Embryonic facial prominence (tissue), 1 donor: Measurements from ENCODE around the gene EDARADD.
"Not testable (repeated sequence)": the region's sequence is repeated elsewhere in the genome, so short reads cannot be mapped to it uniquely, and the experiment has no call there.

Experiments used
- DNase-seq: peaks from one replicate; pipeline ENCODE4 v3.0.0-alpha.2; 2016; ENCODE audit errors: extremely low spot score

The EDARADD gene

DNA sequence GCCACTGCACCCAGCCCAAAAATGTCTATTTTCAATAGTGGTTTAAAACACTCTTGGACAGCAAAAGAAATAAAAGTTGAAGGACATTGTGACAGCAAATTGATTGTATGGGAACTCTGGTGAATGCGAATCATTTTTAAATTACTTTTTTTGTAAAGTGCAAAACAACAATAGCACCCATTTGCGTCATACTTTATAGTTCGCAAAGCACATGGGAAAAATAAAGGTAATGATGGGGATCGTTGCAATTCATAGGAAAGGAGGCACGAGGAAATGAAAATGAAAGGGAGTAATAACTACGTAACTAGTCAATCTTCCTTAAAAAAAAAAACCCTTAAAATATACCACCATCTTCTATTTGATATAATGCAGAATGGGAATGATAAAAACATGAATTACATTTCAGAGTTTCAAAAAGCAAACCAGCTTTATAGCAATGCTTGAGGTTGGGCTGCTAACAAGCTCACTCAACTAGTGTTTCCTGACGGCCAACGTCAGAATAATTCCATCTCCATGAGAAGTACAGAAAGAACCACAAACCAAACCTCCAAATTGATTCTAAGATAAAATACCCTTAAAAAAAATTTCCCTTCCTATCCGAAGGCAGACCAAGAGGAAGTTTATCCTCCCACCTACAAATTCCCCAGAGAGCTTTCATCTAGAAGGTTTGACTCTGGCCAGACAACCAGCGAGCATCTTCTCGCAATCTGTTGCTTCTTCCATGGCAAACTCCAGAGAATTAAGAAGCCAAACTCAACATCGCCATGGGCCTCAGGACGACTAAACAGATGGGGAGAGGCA is at the start of gene EDARADD:
Gene EDARADD, plus strand, starts transcription at position 606 of the 801 bp plus-strand sequence. Its CDS starts 159 bp downstream, at position 765.
- DNase-seq: no peak

DNA sequence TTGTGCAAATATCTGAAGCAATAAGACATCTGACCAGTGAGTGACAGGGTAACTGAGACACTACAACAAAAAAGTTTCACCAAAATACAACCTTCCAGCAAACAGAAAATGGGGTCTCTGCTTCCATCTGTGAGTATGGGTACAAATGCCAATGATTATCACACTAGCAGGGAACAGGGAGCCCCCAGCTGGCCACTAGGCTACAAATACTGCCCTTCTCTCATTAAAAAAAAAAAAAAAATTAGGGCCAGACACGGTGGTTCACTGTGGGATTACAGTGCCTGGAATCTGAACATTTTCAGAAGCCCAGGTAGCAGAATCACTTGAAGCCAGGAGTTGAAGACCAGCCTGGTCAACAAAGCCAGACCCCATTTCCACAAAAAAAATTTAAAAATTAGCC is 48.4 kb upstream of the EDARADD start:
- DNase-seq: no peak

DNA sequence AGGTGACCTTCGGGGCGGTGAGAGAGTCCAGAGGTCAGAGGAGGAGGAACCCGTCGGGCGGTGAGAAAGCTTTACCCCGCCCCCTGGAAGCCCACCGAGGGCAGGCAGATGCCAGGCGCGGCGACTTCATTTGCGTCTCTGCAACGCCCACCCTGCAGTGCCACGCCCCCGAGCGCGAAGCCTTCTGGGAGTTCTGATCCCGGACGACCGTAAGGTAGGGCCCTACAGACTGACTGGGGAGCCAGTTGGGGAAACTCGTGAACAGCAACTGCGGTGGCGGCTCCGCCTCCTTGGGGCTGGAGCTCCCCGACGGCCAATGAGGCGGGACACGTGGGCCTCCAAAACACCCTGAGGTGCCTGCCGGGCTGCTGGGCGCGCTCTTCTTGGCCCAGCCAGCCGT is 46.0 kb upstream of the EDARADD start:
- DNase-seq: no peak

DNA sequence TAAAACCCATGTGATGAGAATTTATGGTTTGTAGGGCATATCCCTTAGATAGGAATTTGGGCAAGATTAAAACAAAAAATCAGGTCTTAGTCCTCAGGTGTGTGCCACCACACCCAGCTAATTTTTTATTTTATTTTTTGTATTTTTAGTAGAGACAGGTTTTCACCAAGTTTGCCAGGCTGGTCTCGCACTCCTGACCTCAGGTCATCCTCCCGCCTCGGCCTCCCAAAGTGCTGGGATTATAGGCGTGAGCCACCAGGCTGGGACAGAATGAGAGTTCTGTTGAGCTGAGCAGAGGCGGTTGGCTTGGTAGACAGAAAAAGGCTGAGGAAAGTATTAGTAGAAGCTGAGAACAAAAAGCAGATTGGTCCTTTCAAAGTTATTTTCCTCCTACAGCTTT is 43.8 kb upstream of the EDARADD start:
- DNase-seq: no peak

DNA sequence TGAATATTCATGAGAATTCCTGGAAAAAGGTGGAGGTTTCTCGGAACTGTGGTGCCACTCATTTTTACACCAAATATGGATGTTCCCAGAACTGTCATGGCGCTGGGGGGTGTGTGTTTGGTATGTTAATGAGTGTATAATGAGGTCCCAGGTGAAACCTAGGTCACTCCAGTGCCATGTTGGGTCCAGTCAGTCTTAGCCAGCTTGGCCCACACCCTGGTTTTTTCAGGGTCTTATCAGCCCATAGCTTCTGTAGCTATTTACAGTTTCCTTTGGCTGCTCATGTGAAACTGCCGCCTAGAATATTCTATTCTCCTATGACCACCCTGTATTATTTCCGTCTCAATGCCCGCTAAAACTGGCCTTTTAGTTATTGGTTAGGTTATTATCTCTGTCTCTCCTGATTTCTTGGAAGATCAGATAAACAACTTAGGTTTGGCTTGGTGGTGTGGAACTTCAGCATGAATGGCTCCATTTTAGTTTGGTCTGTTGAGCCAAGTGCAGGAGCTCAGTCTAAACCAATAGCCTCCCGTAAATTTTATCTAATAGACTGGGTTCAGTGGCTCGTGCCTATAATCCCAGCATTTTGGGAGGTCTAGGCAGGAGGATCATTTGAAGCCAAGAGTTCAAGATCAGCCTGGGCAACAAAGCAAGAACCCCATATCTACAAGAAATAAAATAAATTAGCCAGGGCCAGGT is 42.1 kb upstream of the EDARADD start:
- no peak for DNase-seq

DNA sequence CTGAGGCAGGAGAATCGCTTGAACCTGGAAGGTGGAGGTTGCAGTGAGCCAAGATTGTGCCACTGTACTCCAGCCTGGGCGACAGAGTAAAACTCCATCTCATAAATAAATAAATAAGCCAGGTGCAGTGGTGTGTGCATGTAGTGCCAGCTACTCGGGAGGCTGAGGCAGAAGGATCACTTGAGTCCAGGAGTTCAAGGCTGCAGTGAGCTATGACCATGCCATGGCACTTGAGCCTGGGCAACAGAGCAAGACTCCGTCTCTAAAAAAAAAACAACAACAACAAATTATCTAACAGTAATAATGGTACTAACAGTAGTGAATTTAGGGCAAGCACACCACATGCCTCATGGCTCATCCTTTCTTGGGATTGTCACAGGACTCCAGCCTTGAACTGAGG is 41.3 kb upstream of the EDARADD start:
- not testable (repeated sequence) for DNase-seq

DNA sequence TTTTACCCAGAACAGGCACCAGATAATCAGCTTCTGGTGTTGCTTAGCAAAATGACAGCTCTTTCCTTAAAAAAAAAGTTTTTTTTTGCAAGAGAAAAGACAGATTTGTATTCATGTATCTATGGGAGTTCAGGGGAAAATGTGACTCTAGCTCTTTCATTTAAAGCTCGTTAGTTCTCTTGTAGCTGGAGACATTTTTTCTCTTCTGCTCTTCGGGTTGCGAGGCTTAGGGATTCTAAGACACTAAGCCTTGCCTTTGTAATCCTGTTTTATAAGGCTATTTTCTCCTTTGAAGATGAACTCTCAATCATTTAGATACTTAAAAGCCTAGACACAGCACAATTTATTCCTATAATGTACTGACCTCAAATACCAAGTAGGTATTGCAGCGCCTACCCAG is 40.3 kb upstream of the EDARADD start:
- no peak for DNase-seq

DNA sequence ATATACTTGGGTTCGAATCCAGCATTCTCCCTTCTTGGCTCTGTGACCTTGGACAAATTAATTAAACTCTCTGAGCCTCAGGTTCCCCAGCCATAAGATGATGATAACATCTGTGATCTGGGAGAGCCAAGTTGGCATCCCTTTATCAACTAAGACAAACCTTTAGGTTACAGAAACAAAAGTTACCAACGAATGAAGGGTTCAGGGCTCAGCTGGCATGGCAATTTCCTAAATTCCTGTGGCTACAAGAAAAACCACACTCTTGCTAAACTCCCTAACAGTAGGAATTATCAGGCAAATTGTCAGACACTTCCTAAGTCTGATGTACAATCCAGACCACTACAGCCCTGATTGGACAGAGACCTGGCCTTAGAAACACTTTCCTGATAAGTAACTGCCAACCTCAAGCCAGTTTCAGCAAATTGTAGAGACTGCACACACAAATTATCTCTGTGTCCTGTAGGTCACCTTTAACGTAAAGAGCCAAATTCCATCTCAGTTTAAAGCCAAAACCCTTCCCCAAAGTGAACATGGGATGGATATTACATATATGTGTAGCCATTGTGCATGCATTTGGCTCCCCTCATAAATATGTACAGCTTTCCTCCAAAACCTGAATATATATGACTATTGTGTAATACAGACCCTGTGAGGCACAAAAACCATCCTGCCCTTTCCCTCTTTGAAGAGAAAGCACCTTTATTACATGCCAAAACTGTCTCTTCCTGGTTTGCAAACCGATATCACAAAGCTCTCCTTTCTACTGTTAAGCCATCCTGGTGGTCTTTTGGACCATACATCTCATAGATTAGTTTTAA is 39.5 kb upstream of the EDARADD start:
- DNase-seq: no peak

DNA sequence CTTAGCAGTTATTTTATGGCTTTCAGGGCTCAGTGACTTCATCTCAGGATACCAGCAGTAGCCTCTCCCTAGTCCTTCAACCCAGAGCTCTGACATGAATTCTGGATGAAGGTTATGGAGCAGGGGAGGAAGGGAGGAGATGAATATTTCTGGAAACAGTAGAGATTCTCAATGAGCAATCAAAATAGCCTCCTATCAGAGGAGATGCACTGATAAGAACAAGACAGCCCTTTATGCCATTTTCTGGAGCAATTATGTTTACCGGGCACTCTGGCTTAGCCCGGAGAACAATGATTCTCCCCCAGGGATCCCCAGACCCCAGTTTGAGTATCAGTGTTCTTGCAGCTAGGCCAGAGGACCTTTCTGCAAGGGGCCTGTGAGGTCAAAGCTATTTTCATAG is 37.9 kb upstream of the EDARADD start:
- no peak for DNase-seq

DNA sequence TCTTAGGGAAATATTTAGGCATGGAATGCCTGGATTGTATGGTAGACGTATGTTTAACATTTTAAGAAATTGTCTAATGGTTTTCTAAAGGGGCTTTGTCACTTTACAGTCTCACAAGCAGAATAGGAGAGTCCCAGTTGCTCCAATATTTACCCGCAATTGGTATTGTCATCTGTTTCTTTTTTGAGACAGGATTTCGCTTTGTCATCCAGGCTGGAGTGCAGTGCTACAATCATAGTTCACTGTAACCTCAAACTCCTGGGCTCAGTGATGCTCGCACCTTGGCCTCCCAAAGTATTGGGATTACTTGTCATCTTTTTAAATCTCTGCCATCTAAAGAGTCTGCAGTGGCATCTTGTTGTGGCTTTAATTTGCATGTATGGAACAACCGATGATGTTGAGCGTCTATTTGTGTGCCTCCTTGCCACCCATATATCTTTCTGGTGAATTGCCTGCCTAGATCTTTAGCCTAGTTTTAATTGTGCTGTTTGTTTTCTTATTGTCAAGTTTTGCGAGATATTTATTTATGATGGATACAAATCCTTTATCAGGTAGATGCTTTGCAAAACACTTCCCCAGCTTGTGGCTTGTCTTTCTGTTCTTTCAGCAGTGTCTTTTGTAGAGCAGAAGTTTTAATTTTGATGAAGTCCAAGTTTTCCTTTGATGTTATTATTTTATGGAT is 32.0 kb upstream of the EDARADD start:
- no peak for DNase-seq

DNA sequence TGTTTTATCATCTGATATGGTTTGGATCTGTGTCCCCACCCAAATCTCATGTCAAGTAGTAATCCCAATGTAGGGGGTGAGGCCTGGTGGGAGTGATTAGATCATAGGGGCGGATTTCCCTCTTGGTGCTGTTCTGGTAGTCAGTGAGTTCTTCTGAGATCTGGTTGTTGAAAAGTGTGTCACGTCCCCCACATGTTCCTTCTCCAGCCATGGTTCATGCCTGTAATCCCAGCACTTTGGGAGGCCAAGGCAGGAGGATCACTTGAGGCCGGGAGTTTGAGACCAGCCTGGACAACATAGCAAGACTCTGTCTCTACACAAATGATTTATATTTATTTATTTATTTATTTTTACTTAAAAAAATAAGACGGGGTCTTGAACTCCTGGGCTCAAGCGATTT is 30.8 kb upstream of the EDARADD start:
- no peak for DNase-seq

DNA sequence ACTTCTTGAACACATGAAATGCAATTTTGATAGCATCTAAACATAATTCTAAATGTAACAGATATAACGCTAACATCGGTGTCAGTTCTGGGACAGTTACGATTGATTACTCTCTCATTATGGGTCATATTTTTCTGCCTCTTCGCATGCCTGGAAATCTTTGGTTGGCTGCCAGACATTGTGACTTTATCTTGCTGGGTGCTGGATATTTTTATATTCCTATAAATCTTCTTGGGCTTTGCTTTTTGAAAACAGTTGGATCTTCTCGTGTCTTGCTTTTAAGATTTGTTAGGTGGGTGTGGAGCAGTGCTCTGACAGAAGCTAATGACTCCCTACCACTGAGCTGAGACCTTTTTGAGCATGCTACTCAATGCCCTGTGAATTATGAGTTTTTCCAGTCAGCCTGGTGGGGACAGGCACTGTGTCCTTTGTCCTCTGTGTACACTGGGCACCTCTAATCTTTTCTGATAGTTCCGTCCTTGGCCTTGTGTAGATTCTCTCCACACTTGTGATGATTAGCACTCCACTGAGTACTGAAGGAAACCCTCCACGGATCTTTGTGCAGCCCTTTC is 28.0 kb upstream of the EDARADD start:
- DNase-seq: no peak

DNA sequence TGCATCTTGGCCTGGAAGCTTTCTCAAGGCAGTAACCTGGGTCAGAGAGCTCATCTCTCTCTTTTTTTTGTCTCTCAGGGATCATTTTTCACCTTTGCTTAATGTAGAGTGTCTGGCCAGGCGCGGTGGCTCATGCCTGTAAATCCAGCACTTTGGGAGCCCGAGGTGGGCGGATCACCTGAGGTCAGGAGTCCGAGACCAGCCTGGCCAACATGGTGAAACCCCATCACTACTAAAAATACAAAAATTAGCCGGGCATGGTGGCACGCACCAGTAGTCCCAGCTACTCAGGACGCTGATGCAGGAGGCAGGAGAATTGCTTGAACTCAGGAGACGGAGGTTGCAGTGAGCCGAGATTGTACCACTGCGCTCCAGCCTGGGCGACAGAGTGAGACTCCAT is 27.4 kb upstream of the EDARADD start:
- not testable (repeated sequence) for DNase-seq

DNA sequence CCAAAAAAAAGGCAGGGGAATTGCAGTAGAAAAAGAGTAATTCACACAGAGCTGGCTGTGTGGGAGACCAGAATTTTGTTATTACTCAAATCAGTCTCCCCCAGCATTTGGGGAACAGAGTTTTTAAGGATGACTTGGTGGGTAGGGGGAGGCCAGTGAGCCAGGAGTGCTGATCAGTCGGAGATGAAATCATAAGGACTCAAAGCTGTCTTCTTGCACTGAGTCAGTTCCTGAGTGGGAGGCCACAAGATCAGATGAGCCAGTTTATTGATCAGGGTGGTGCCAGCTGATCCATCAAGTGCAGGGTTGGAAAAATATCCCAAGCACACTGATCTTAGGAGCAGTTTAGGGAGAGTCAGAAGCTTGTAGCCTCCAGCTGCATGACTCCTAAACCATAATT is 23.7 kb upstream of the EDARADD start:
- no peak for DNase-seq

DNA sequence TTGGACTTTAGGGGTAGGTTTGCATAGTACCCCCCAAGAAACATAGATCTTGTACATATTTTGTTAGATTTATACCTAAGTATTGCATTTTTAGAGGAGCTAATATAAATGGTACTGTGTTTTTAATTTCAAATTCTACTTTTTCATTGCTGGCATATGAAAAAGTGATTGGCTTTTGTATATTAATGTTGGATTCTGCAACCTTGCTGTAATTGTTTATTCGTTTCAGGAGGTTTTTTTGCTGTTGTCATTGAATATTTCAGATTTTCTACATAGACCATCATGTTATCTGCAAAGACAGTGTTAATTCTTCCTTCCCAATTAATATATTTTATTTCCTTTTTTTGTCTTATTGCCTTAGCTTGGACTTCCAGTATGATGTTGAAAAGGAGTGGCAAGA is 23.0 kb upstream of the EDARADD start:
- no peak for DNase-seq

DNA sequence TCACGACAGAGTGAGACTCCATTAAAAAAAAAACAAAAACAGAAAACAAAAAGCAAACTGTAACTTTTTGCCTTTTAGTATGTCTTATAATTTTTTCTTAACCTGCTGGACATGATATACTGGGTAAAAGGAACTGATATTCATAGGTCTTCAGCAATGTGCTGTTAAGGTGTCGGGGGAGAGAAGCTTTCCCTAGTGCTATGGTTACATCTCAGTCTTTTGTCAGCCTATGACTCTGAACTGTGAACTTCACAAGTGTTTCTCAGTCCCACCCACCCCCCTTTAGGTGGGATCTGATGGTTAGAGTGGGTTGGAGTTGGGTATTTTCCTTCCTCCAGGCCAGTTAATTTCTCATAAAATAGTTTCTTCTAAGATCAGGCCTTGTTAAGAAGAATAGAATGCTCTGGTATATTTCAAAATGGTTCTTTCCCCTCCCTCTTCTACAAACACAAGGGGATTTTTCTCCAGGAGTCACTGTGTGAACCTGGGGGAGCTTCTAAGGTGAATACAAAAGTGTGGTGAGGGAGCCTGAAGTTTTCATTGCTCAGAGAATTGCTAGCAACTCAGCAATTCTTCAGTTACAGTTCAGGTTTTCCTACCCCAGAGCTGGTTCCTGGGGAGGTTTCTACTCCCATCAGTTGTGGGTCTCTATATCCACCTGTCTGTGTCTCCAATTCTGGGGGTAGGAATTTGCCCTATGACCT is 16.1 kb upstream of the EDARADD start:
- no peak for DNase-seq

DNA sequence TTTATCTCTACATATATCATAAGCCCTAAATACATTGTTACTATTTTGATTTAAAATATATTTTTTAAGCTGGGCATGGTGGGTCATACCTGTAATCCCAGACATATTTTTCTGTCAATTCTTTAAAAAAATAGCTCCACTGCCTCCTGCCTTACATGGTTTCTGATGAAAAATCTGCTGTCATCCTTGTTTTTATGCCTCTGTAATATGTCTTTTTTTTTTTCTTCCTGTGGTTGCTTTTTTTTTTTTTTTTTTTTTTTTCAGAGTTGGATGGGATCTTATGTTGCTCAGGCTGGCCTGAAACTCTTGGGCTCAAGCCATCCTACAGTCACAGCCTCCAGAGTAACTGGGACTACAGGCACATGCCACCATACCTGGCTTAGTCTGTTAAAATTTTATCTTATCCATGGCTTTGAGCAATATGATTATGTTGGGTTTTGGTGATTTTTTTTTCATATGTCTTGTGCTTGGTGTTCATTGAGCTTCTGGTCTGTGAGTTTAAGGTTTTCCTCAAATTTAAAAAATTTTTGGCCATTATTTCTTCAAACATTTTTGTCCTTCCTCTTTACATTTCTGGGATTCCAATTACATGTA is 12.4 kb upstream of the EDARADD start:
- no peak for DNase-seq

DNA sequence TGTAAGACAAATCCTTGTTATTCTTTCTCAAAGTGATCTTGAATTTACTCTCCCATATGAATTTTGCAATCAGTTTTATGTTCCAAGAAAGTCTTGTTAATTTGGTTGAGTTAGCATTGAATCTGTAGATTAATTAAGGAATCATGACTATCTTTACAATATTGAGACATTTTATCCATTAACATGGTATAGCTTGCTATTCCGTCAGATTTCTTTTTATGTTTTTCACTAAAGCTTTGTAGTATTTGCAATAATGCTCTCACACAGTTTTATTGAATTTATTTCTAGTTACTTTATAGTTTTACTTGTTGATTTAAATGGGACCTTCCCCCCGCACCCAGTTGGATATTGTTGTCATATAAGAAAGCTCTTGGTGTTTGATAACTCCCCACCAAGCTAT is 5.8 kb upstream of the EDARADD start:
- no peak for DNase-seq

DNA sequence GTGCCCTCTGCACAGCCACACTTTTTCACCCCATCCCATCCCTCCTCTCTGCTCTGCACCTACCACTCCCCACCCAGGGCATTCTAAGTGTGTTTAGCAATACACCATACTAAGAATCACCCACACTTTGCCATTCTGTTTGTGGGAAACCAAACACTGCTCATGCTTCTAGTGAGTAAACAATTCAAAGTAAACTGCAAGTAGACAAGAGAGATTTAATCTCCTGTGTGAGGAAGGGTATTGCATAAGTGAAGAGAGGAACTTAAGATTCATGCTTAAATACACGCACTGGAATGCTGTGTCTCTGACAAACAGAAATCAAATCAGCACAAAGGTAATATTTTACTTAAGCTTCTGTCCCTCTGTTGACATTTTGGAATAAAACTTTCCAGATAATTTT is 4.8 kb upstream of the EDARADD start:
- no peak for DNase-seq

DNA sequence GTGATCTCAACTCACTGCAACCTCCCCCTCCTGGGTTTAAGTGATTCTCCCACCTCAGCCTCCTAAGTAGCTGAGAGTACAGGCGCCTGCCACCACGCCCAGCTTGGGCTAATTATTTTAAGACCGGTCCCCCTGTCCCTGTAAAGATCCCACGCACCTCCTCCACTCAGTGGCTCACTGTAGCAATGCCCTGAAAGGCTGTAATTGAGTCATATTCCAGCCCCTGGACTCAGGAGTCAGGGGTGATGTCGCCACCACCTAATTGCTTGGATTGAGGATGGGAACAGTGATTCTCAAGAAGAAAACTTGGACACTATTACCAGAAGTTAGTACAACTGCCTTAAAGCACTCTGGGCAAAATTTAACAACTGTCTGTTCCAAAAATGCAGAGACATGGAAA is 3.1 kb upstream of the EDARADD start:
- no peak for DNase-seq

DNA sequence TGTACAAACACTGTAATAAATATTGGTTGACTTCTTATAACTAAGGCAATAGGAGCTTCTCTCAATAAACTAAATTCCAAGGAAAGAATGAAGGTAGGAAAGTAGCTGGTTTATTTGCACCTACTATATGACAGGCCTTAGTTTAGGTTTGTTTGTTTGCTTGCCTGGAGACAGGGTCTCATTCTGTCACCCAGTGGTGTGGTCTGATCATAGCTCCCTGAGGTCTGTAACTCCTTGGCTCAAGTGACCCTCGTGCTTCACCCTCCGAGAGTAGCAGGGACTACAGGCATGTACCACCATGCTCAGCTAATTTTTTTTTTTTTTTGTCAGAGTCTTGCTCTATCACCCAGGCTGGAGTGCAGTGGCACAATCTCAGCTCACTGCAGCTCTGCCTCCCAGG is 1.9 kb upstream of the EDARADD start:
- DNase-seq: no peak
